CD4-positive, alpha-beta T cell (primary cell): Measurements from ENCODE around the gene TP53INP2. TPM values are rescaled to one million over a fixed set of nuclear protein-coding genes. Genes with fewer than 3 reads are reported as not detected.
"Not testable (repeated sequence)": the region's sequence is repeated elsewhere in the genome, so short reads cannot be mapped to it uniquely, and the experiment has no call there.

Experiments used
- ATAC-seq: fragments of 200-7000 bp; cut with Tn5 transposase; one replicate; pipeline ENCODE4 v1.10.0; 2022; ENCODE audit warnings: mild to moderate bottlenecking; ENCODE audit not compliant: poor library complexity
- CTCF ChIA-PET: fragments of 350-600 bp; sonication (Branson Sonifier 250); formaldehyde crosslinking; loops from one replicate; lab custom pipeline; 2021; ENCODE audit warnings: antibody characterized with exemption, inconsistent platforms; lab: Charles Lee
- POLR2A ChIA-PET: fragments of 350-600 bp; sonication (Branson Sonifier 250); formaldehyde crosslinking; loops from one replicate; lab custom pipeline; 2021; ENCODE audit warnings: antibody characterized with exemption, inconsistent platforms; lab: Charles Lee
- DNase-seq, 14 experiments: peaks; one replicate each; pipeline ENCODE4 v3.0.0-alpha.2; 2013 to 2020; ENCODE audit warnings: mixed read lengths in 2 of 14
- H3K27ac ChIP-seq, 2 donors: one replicate each; pipeline versions ENCODE4 v1.5.1 to v1.7.0; 2013; ENCODE audit warnings: low read length in 2 of 2, low read depth in 1 of 2, mild to moderate bottlenecking in 1 of 2
- H3K27me3 ChIP-seq, 2 experiments: 1 replicate in 1 of 2; 2 replicates in 1 of 2; pipeline versions ENCODE4 v1.6.1 to v1.7.0; 2013; ENCODE audit warnings: low read length in 2 of 2, control low read depth in 1 of 2, mild to moderate bottlenecking in 1 of 2, moderate library complexity in 1 of 2; ENCODE audit not compliant: insufficient read depth in 2 of 2, control insufficient read depth in 1 of 2
- H3K36me3 ChIP-seq: one replicate; pipeline ENCODE4 v1.6.1; 2013; ENCODE audit warnings: low read length, control low read depth; ENCODE audit not compliant: insufficient read depth
- H3K4me1 ChIP-seq: one replicate; pipeline ENCODE4 v1.6.1; 2013; ENCODE audit warnings: low read length, control low read depth; ENCODE audit not compliant: insufficient read depth
- H3K4me3 ChIP-seq: one replicate; pipeline ENCODE4 v1.5.1; 2013; ENCODE audit warnings: mild to moderate bottlenecking, low read length, moderate library complexity
- H3K9me3 ChIP-seq, 2 experiments: 1 replicate in 1 of 2; 2 replicates in 1 of 2; pipeline versions ENCODE4 v1.6.1 to v1.7.0; 2013; ENCODE audit warnings: low read length in 2 of 2, mild to moderate bottlenecking in 2 of 2, control low read depth in 1 of 2, moderate library complexity in 1 of 2; ENCODE audit not compliant: control insufficient read depth in 1 of 2, insufficient read depth in 1 of 2
- H3K27ac Mint-ChIP-seq: one replicate; pipeline ENCODE4 v1.8.0; 2020; ENCODE audit warnings: mixed read lengths
- H3K27me3 Mint-ChIP-seq: one replicate; pipeline ENCODE4 v1.8.0; 2021; ENCODE audit warnings: mixed read lengths
- H3K36me3 Mint-ChIP-seq: one replicate; pipeline ENCODE4 v1.8.0; 2021; ENCODE audit warnings: low read depth, mixed read lengths
- H3K4me1 Mint-ChIP-seq: one replicate; pipeline ENCODE4 v1.8.0; 2021; ENCODE audit warnings: low read depth, mixed read lengths
- H3K4me3 Mint-ChIP-seq: one replicate; pipeline ENCODE4 v1.8.0; 2020; ENCODE audit warnings: mild to moderate bottlenecking, mixed read lengths
- H3K9me3 Mint-ChIP-seq: one replicate; pipeline ENCODE4 v1.8.0; 2020; ENCODE audit warnings: mixed read lengths
- CTCF ChIP-seq: fragments of 200-600 bp; IDR thresholded peaks from one replicate; pipeline ENCODE4 v1.8.0; 2022; ENCODE audit warnings: antibody characterized with exemption, mild to moderate bottlenecking
- intact Hi-C, 2 experiments: fragments of 100-400 bp; cut with DNase I in 1 of 2; cut with micrococcal nuclease in 1 of 2; formaldehyde crosslinking; loops; one replicate each; pipeline versions ENCODE4 v1.15.1 to v1.9.0; 2023 to 2025; cut with DNase I, micrococcal nuclease
- total RNA-seq, 174 experiments: library from RNA in 2 of 174; stranded (reverse) in 2 of 174; gene quantifications; one replicate each; pipeline ENCODE4 v1.2.3 and lab custom pipeline; 2021 to 2026

The TP53INP2 gene
- total RNA-seq, 2 experiments from 2014 or later: 65.8 to 72.7 TPM

- DNase-seq (no peak), ATAC-seq (no peak)
- no peak overlapping the region for H3K4me3 ChIP-seq
- Mint-ChIP-seq H3K27ac (no peak overlapping the region), H3K4me3 (no peak overlapping the region), H3K27me3 (no peaks in the 10 kb centered on the region), H3K9me3 (no peaks in the 10 kb centered on the region), H3K4me1 (peaks cover 5% of the 10 kb centered on the region), H3K36me3 (no peaks in the 10 kb centered on the region)
- H3K27ac ChIP-seq: no peak overlapping the region
- POLR2A ChIA-PET: interaction anchor here (1.2 kb wide), 1 partner anchor 14 kb away, joined by 4 read pairs; the partner anchor contains the start of gene PIGU
- H3K27me3 ChIP-seq: no peaks in the 10 kb centered on the region
- no peaks in the 10 kb centered on the region for H3K4me1 ChIP-seq
- no peaks in the 10 kb centered on the region for H3K9me3 ChIP-seq
- intact Hi-C loops: no loop called here
- CTCF ChIA-PET: no interaction called here
- peaks cover 2% of the 10 kb centered on the region for H3K36me3 ChIP-seq
- TF ChIP-seq CTCF: no peak
Observed at GRCh38 chr20:34663213-34663943, 40.8 kb upstream of the TP53INP2 start.

GRCh38 chr20:34664751-34665150, 39.4 kb upstream of the TP53INP2 start:
- intact Hi-C loops, H3K27me3 Mint-ChIP-seq, H3K4me1 ChIP-seq, H3K9me3 ChIP-seq, H3K9me3 Mint-ChIP-seq, CTCF ChIA-PET, H3K4me3 Mint-ChIP-seq, H3K36me3 ChIP-seq, H3K36me3 Mint-ChIP-seq, H3K27ac ChIP-seq, H3K4me1 Mint-ChIP-seq, H3K27me3 ChIP-seq, ATAC-seq, POLR2A ChIA-PET, H3K27ac Mint-ChIP-seq, DNase-seq, H3K4me3 ChIP-seq: not testable (repeated sequence)

DNA sequence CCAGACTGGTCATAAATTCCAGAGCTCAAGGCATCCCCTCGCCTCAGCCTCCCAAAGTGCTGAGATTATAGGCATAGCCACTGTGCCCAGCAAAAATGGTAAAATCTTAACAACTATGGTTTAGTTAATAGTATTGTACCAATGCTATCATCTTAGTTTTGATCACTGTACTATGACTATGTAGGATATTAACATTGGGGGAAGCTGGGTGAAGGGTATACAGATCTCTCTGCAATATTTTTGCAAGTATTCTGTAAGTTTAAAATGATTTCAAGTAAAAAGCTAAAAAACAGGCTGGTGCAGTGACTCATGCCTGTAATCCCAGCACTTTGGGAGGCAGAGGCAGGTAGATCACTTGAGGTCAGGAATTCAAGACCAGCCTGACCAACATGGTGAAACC, 35.0 kb upstream of the TP53INP2 start:
- intact Hi-C loops: no loop called here
- Mint-ChIP-seq H3K4me1 (peaks cover 5% of the 10 kb centered on the region), H3K27me3 (no peaks in the 10 kb centered on the region), H3K36me3 (no peaks in the 10 kb centered on the region), H3K9me3 (no peaks in the 10 kb centered on the region), H3K4me3 (no peak overlapping the region), H3K27ac (no peak overlapping the region)
- Histone ChIP-seq H3K4me3 (no peak overlapping the region), H3K9me3 (no peaks in the 10 kb centered on the region), H3K4me1 (no peaks in the 10 kb centered on the region), H3K27ac (no peak overlapping the region), H3K27me3 (no peaks in the 10 kb centered on the region), H3K36me3 (no peaks in the 10 kb centered on the region)
- no peak for TF ChIP-seq CTCF
- no peak for DNase-seq
- ChIA-PET POLR2A (no interaction called here), CTCF (no interaction called here)
- no peak for ATAC-seq

GRCh38 chr20:34673412-34673811, 30.7 kb upstream of the TP53INP2 start:
- CTCF ChIA-PET: no interaction called here

More at GRCh38 chr20:34673412-34673811, 30.7 kb upstream of the TP53INP2 start:
- no peak overlapping the region for H3K27ac Mint-ChIP-seq
- ATAC-seq (no peak), DNase-seq (no peak)
- H3K36me3 Mint-ChIP-seq: peaks cover 10% of the 10 kb centered on the region
- H3K9me3 Mint-ChIP-seq: no peaks in the 10 kb centered on the region
- H3K4me3 ChIP-seq: no peak overlapping the region
- H3K4me1 Mint-ChIP-seq: peaks cover 26% of the 10 kb centered on the region
- no peaks in the 10 kb centered on the region for H3K27me3 ChIP-seq
- H3K4me1 ChIP-seq: peaks cover 13% of the 10 kb centered on the region
- H3K4me3 Mint-ChIP-seq: no peak overlapping the region
- intact Hi-C loops: loop anchor here in 1 of 2 experiments (10.0 kb wide), 2 partner anchors 601 to 1791 kb away; partner anchors contain the start of gene MMP24OS
- no peaks in the 10 kb centered on the region for H3K36me3 ChIP-seq
- POLR2A ChIA-PET: no interaction called here
- H3K9me3 ChIP-seq: no peaks in the 10 kb centered on the region
- no peak overlapping the region for H3K27ac ChIP-seq
- no peak for TF ChIP-seq CTCF
- no peaks in the 10 kb centered on the region for H3K27me3 Mint-ChIP-seq
